Effector CD4-positive, alpha-beta T cell (primary cell): Measurements from ENCODE around the gene USP27X.

Experiments used
- DNase-seq: peaks from one replicate; pipeline ENCODE4 v3.0.0-alpha.2; 2020
- total RNA-seq: gene quantifications from one replicate; lab custom pipeline; 2026; lab: John Stamatoyannopoulos, UW

USP27X gene
- 7.1 reads per million, percentile 26 among the genes with 10 or more reads in this experiment for total RNA-seq

- DNase-seq = peak; percentile 72
These were observed at the start of gene USP27X for GRCh38 chrX:49878834-49879655. Gene USP27X, plus strand, starts transcription at chrX:49879484. Its CDS starts 824 bp downstream, at chrX:49880308.

- DNase-seq = no peak
These were observed 40.9 kb upstream of the USP27X start for GRCh38 chrX:49838374-49838773.

- no peak for DNase-seq
These were observed 38.6 kb upstream of the USP27X start for GRCh38 chrX:49840679-49841078.

- no peak for DNase-seq
These were observed 36.7 kb upstream of the USP27X start for GRCh38 chrX:49842621-49843020.

GRCh38 chrX:49844611-49845010, 34.7 kb upstream of the USP27X start:
- DNase-seq = no peak

- DNase-seq = no peak
These were observed 33.4 kb upstream of the USP27X start for GRCh38 chrX:49845701-49846403.

- DNase-seq = no peak
These were observed 32.8 kb upstream of the USP27X start for GRCh38 chrX:49846522-49846921.

- no peak for DNase-seq
These were observed 31.0 kb upstream of the USP27X start for GRCh38 chrX:49848275-49848674.

GRCh38 chrX:49850028-49850427, 29.3 kb upstream of the USP27X start:
- no peak for DNase-seq

GRCh38 chrX:49853661-49854060, 25.6 kb upstream of the USP27X start:
- DNase-seq = no peak

GRCh38 chrX:49856819-49857218, 22.5 kb upstream of the USP27X start:
- no peak for DNase-seq

- no peak for DNase-seq
These were observed 20.9 kb upstream of the USP27X start for GRCh38 chrX:49858341-49858740.

GRCh38 chrX:49859491-49859890, 19.8 kb upstream of the USP27X start:
- no peak for DNase-seq

GRCh38 chrX:49860867-49861535, 18.3 kb upstream of the USP27X start:
- no peak for DNase-seq

GRCh38 chrX:49862093-49862492, 17.2 kb upstream of the USP27X start:
- DNase-seq = no peak

GRCh38 chrX:49868739-49869138, 10.5 kb upstream of the USP27X start:
- no peak for DNase-seq

- DNase-seq = no peak
These were observed 2.5 kb upstream of the USP27X start for GRCh38 chrX:49876750-49877149.

GRCh38 chrX:49877397-49878101, 1.7 kb upstream of the USP27X start:
- no peak for DNase-seq

- no peak for DNase-seq
These were observed 1.0 kb upstream of the USP27X start for GRCh38 chrX:49878128-49878833.

- no peak for DNase-seq
These were observed 483 bp downstream of the USP27X start for GRCh38 chrX:49879656-49880277.

GRCh38 chrX:49880668-49881067, 1.4 kb downstream of the USP27X start:
- no peak for DNase-seq
